K562 (cell line): ENCODE results near the gene SCT. TPM values are rescaled to one million over a fixed set of nuclear protein-coding genes. Genes with fewer than 3 reads are reported as not detected.

Experiments
- ATAC-seq: fragments of 200-7000 bp; cut with Tn5 transposase; 3 replicates; pipeline ENCODE4 v1.9.1; 2020; ENCODE audit warnings: moderate library complexity
- BruUV-seq: library from RNA; stranded (reverse); fragments of 400-500 nt; replicated peaks from 2 replicates; lab custom pipeline; 2021; lab: Mats Ljungman, UMichigan
- CTCF ChIA-PET: fragments of 300-600 bp; formaldehyde crosslinking; extraction: SDS; loops from one replicate; lab custom pipeline; 2021; ENCODE audit warnings: low intra/inter-chr PET ratio; lab: Yijun Ruan, JAX
- POLR2A ChIA-PET: fragments of 300-600, 350-650 bp; sonication (Branson Sonifier 250); formaldehyde crosslinking; extraction: SDS; loops from one replicate; lab custom pipeline; 2021; ENCODE audit warnings: antibody characterized with exemption, inconsistent platforms; lab: Yijun Ruan, JAX
- DNase-seq, 4 experiments: peaks; one replicate each; pipeline versions ENCODE4 v3.0.0 to v3.0.0-alpha.2; 2011 to 2018; ENCODE audit warnings: low spot score in 3 of 4, mixed read lengths in 3 of 4; ENCODE audit errors: extremely low read depth in 1 of 4
- FAIRE-seq: peaks from 2 replicates; lab custom pipeline; 2011; peaks lifted over from hg19 to GRCh38; lab: Jason Lieb, UNC
- H2AFZ ChIP-seq: 2 replicates; pipeline ENCODE4 v1.6.0; 2011; ENCODE audit warnings: low read depth, low read length, control low read depth, inconsistent platforms
- H3K27ac ChIP-seq: fragments of 200-600 bp; 3 replicates; pipeline ENCODE4 v1.8.0; 2011; ENCODE audit warnings: low read depth, mild to moderate bottlenecking, control low read depth, inconsistent platforms, low read length, moderate library complexity, mixed read lengths; ENCODE audit errors: extremely low read depth
- H3K27me3 ChIP-seq, 2 experiments: fragments of 300-600 bp in 1 of 2; 2 replicates in 1 of 2; 3 replicates in 1 of 2; pipeline versions ENCODE4 v1.6.0 to v1.8.0; 2011; ENCODE audit warnings: inconsistent platforms in 2 of 2, low read length in 2 of 2, mild to moderate bottlenecking in 1 of 2, mixed read lengths in 1 of 2, moderate library complexity in 1 of 2; ENCODE audit not compliant: control insufficient read depth in 2 of 2, insufficient read depth in 2 of 2
- H3K36me3 ChIP-seq: fragments of 300-600 bp; 3 replicates; pipeline ENCODE4 v1.8.0; 2011; ENCODE audit warnings: mild to moderate bottlenecking, low read length, inconsistent platforms; ENCODE audit not compliant: control insufficient read depth, insufficient read depth
- H3K4me1 ChIP-seq, 2 experiments: fragments of 200-600 bp in 1 of 2; replicated peaks in 1 of 2; 2 replicates in 1 of 2; 3 replicates in 1 of 2; pipeline versions ENCODE4 v1.5.1 to v1.8.0; 2011; ENCODE audit warnings: inconsistent platforms in 2 of 2, low read length in 2 of 2, mild to moderate bottlenecking in 1 of 2, mixed read lengths in 1 of 2, moderate library complexity in 1 of 2; ENCODE audit not compliant: control insufficient read depth in 2 of 2, insufficient read depth in 2 of 2
- H3K4me2 ChIP-seq: 2 replicates; pipeline ENCODE4 v1.6.1; 2011; ENCODE audit warnings: low read length, control low read depth, inconsistent platforms, mixed read lengths; ENCODE audit not compliant: insufficient read depth
- H3K4me3 ChIP-seq: fragments of 200-600 bp; sonication (generic), shearing (Covaris generic); 2 replicates; pipeline ENCODE4 v1.5.1; 2016; ENCODE audit warnings: control low read depth, inconsistent platforms
- H3K79me2 ChIP-seq: fragments of 200-600 bp; 3 replicates; pipeline ENCODE4 v1.8.0; 2011; ENCODE audit warnings: low read length, inconsistent platforms; ENCODE audit not compliant: control insufficient read depth, insufficient read depth
- H3K9ac ChIP-seq, 2 experiments: 2 replicates each; pipeline versions ENCODE4 v1.6.0 to v1.6.1; 2011; ENCODE audit warnings: low read depth in 2 of 2, low read length in 2 of 2, control low read depth in 1 of 2, inconsistent platforms in 1 of 2, mild to moderate bottlenecking in 1 of 2, mixed read lengths in 1 of 2; ENCODE audit not compliant: insufficient read depth in 1 of 2
- H3K9me1 ChIP-seq: one replicate; pipeline ENCODE4 v1.6.0; 2011; ENCODE audit warnings: inconsistent platforms, mild to moderate bottlenecking, low read length, moderate library complexity; ENCODE audit not compliant: control insufficient read depth, insufficient read depth
- H3K9me3 ChIP-seq: replicated peaks from 2 replicates; pipeline ENCODE4 v1.5.1; 2011; ENCODE audit warnings: low read depth, low read length, inconsistent platforms; ENCODE audit not compliant: control insufficient read depth, insufficient read depth
- H4K20me1 ChIP-seq: replicated peaks from 2 replicates; pipeline ENCODE4 v1.6.1; 2011; ENCODE audit warnings: low read length, inconsistent platforms, mixed read lengths; ENCODE audit not compliant: control insufficient read depth, insufficient read depth
- BRCA1 ChIP-seq, 2 experiments: fragments of 450-650 bp in 1 of 2; sonication (generic) in 1 of 2; formaldehyde crosslinking in 1 of 2; IDR thresholded peaks; 2 replicates each; pipeline versions ENCODE4 v1.5.0 to v1.6.1; 2017 to 2020; ENCODE audit warnings: mild to moderate bottlenecking in 1 of 2, missing genetic modification reagents in 1 of 2
- DEAF1 ChIP-seq: fragments of 450-650 bp; formaldehyde crosslinking; IDR thresholded peaks from 2 replicates; pipeline ENCODE4 v1.4.0; 2020; ENCODE audit warnings: mild to moderate bottlenecking, moderate library complexity
- MCM3 ChIP-seq: fragments of 450-650 bp; IDR thresholded peaks from 2 replicates; pipeline ENCODE4 v1.6.1; 2016
- MYBL2 ChIP-seq, 2 experiments: fragments of 450-650 bp in 1 of 2; sonication (generic) in 1 of 2; formaldehyde crosslinking in 1 of 2; IDR thresholded peaks; 2 replicates each; pipeline versions ENCODE4 v1.6.1 to v1.8.1; 2017 to 2022; ENCODE audit warnings: borderline replicate concordance in 1 of 2, inconsistent platforms in 1 of 2, low read depth in 1 of 2, mild to moderate bottlenecking in 1 of 2, missing genetic modification reagents in 1 of 2, moderate library complexity in 1 of 2
- POLR2A ChIP-seq: fragments of 450-650 bp; conservative IDR thresholded peaks from 2 replicates; pipeline ENCODE4 v1.6.1; 2016
- POLR2G ChIP-seq: fragments of 200-400 bp; formaldehyde crosslinking; IDR thresholded peaks from 2 replicates; pipeline ENCODE4 v1.6.1; 2017; ENCODE audit warnings: low read depth, mild to moderate bottlenecking, antibody characterized with exemption, low read length, moderate library complexity
- RBM22 ChIP-seq: fragments of 200-400 bp; formaldehyde crosslinking; IDR thresholded peaks from 2 replicates; pipeline ENCODE4 v1.6.1; 2018; ENCODE audit warnings: low read length, low read depth; ENCODE audit not compliant: poor library complexity, severe bottlenecking
- RFX1 ChIP-seq: fragments of 450-650 bp; IDR thresholded peaks from 2 replicates; pipeline ENCODE4 v1.6.1; 2016; ENCODE audit warnings: mild to moderate bottlenecking, moderate library complexity
- WGBS: fragments of 100-300 bp; shearing (Covaris generic); methylation state at CpG from one replicate; pipeline ENCODE4 v1.1.6; 2016; ENCODE audit warnings: low coverage, mixed read lengths; ENCODE audit not compliant: insufficient coverage; ENCODE audit errors: missing lambda C conversion rate; 5-methylcytosine and 5-hydroxymethylcytosine counted together
- in situ Hi-C: fragments of 300-500 bp; cut with MboI; formaldehyde crosslinking; loops from 4 replicates; pipeline ENCODE4 v1.15.0; 2018; ENCODE audit warnings: inconsistent platforms, mixed read lengths
- intact Hi-C: fragments of 100-400 bp; cut with micrococcal nuclease; formaldehyde crosslinking; loops from 2 replicates; pipeline ENCODE4 v1.14.2; 2022
- polyA plus RNA-seq, 8 experiments: library from polyadenylated mRNA; depleted of rRNA in 4 of 8; stranded (reverse) in 5 of 8; unstranded in 3 of 8; fragments of >200 nt; fragmentation: Nextera tagmentation in 2 of 8; fragmentation: Illumina TruSeq in 1 of 8; extraction: Ambion mirVana in 2 of 8; extraction: Trizol in 1 of 8; gene quantifications; 2 replicates each; pipeline versions ENCODE4 v1.2.1 to v1.2.3, GENCODE V29; 2011 to 2014; ENCODE audit warnings: inconsistent platforms in 1 of 8, missing spikeins in 1 of 8
- total RNA-seq, 7 experiments: library from RNA; depleted of rRNA in 6 of 7; stranded (reverse); fragments of >200 nt in 6 of 7; fragmentation: Illumina TruSeq in 2 of 7; extraction: Trizol in 2 of 7; gene quantifications; 2 replicates each; pipeline versions ENCODE4 v1.2.1 to v1.2.3, GENCODE V29; 2011 to 2021; ENCODE audit warnings: low replicate concordance in 1 of 7
- TF ChIP-seq, protein P1 (sequence below): sonication (generic); formaldehyde crosslinking; IDR thresholded peaks from 2 replicates; pipeline ENCODE4 v1.8.1; 2023; ENCODE audit warnings: mild to moderate bottlenecking, missing genetic modification reagents
- TF ChIP-seq, protein P2 (sequence below): sonication (generic); formaldehyde crosslinking; IDR thresholded peaks from 2 replicates; pipeline ENCODE4 v1.8.1; 2023; ENCODE audit warnings: mild to moderate bottlenecking, missing genetic modification reagents

Gene SCT
- total and polyA plus RNA-seq, 9 of the 15 experiments (the other 6 are each of a cell fraction or from before 2014, with no cell fraction given), result not detected

- ATAC-seq, result peak; percentile 8; the same call in 1 of the 3 replicates
- H3K9me3 ChIP-seq, result peaks cover 2% of the 10 kb centered on the region; the same call in 1 of the 2 replicates
- H3K4me3 ChIP-seq, result no peak overlapping the region
- no peaks in the 10 kb centered on the region for H4K20me1 ChIP-seq
- no peaks in the 10 kb centered on the region for H3K79me2 ChIP-seq
- no peaks in the 10 kb centered on the region for H3K9me1 ChIP-seq
- peaks cover 0 to 33% of the 10 kb centered on the region in 2 experiments; a peak in 2 of 5 replicates for H3K4me1 ChIP-seq
- H3K27me3 ChIP-seq, result no peaks in the 10 kb centered on the region
- H3K9ac ChIP-seq, result no peak overlapping the region; a peak in 1 of 4 replicates
- no peak overlapping the region for H3K4me2 ChIP-seq
- H3K27ac ChIP-seq, result no peak overlapping the region
- intact Hi-C loops (no loop called here), in situ Hi-C loops (no loop called here)
- TF ChIP-seq BRCA1 (IDR thresholded peaks at IDR 0.05) (no peak), BRCA1 (CRISPR knock-in tag; IDR thresholded peaks at IDR 0.05) (no peak), DEAF1 (CRISPR knock-in tag) (peak; percentile 3), POLR2G (peak; percentile 70), RFX1 (no peak), MCM3 (no peak), POLR2A (0 out of 2 replicates have a peak, but pooled peaks have one; percentile 32), MYBL2 (IDR thresholded peaks at IDR 0.05; ENCODE audit: low read depth) (no peak), MYBL2 (CRISPR knock-in tag; IDR thresholded peaks at IDR 0.05; ENCODE audit: borderline replicate concordance) (no peak), RBM22 (peak; percentile 63)
- TF ChIP-seq, protein P1, sequence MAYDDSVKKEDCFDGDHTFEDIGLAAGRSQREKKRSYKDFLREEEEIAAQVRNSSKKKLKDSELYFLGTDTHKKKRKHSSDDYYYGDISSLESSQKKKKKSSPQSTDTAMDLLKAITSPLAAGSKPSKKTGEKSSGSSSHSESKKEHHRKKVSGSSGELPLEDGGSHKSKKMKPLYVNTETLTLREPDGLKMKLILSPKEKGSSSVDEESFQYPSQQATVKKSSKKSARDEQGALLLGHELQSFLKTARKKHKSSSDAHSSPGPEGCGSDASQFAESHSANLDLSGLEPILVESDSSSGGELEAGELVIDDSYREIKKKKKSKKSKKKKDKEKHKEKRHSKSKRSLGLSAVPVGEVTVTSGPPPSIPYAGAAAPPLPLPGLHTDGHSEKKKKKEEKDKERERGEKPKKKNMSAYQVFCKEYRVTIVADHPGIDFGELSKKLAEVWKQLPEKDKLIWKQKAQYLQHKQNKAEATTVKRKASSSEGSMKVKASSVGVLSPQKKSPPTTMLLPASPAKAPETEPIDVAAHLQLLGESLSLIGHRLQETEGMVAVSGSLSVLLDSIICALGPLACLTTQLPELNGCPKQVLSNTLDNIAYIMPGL (CRISPR knock-in tag), result no peak
- TF ChIP-seq, protein P2, sequence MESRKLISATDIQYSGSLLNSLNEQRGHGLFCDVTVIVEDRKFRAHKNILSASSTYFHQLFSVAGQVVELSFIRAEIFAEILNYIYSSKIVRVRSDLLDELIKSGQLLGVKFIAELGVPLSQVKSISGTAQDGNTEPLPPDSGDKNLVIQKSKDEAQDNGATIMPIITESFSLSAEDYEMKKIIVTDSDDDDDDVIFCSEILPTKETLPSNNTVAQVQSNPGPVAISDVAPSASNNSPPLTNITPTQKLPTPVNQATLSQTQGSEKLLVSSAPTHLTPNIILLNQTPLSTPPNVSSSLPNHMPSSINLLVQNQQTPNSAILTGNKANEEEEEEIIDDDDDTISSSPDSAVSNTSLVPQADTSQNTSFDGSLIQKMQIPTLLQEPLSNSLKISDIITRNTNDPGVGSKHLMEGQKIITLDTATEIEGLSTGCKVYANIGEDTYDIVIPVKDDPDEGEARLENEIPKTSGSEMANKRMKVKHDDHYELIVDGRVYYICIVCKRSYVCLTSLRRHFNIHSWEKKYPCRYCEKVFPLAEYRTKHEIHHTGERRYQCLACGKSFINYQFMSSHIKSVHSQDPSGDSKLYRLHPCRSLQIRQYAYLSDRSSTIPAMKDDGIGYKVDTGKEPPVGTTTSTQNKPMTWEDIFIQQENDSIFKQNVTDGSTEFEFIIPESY (CRISPR knock-in tag), result 0 out of 2 replicates have a peak, but pooled peaks have one; percentile 9
- no peak for DNase-seq
- POLR2A ChIA-PET, result interaction anchor here (0.5 to 0.9 kb wide), 2 partner anchors 9 to 48 kb away, joined by 3 read pairs; no protein-coding TSS in a partner anchor
- peaks cover 60% of the 10 kb centered on the region; the same call in 2 of the 3 replicates for H3K36me3 ChIP-seq
- no peak overlapping the region for H2AFZ ChIP-seq
- no peak for FAIRE-seq
- WGBS, result 77% methylated on average over 26 of the region's 50 CpGs
- BruUV-seq, result no TSS peak
- CTCF ChIA-PET, result no interaction called here
Measured at GRCh38 chr11:643849-644738, 17.1 kb upstream of the SCT start.
